Osteoblast (primary cell): ENCODE measurements around the gene FUCA1. TPM values are rescaled to one million over a fixed set of nuclear protein-coding genes. Genes with fewer than 3 reads are reported as not detected.

Experiments
- DNase-seq: peaks from one replicate; pipeline ENCODE4 v3.0.0; 2011; ENCODE audit warnings: low spot score, mixed read lengths; ENCODE audit not compliant: insufficient read length; ENCODE audit errors: missing footprints
- H2AFZ ChIP-seq: 2 replicates; pipeline ENCODE4 v1.6.0; 2011; ENCODE audit warnings: mild to moderate bottlenecking, low read length
- H3K27ac ChIP-seq: 2 replicates; pipeline ENCODE4 v1.5.1; 2011; ENCODE audit warnings: mild to moderate bottlenecking, low read depth, low read length, moderate library complexity
- H3K27me3 ChIP-seq: 2 replicates; pipeline ENCODE4 v1.6.0; 2012; ENCODE audit warnings: mild to moderate bottlenecking, control low read depth, inconsistent platforms, low read length, moderate library complexity; ENCODE audit not compliant: insufficient read depth
- H3K36me3 ChIP-seq: 2 replicates; pipeline ENCODE4 v1.5.1; 2011; ENCODE audit warnings: mild to moderate bottlenecking, low read length, control low read depth, moderate library complexity; ENCODE audit not compliant: insufficient read depth
- H3K4me1 ChIP-seq: 2 replicates; pipeline ENCODE4 v1.5.1; 2011; ENCODE audit warnings: mild to moderate bottlenecking, low read length, control low read depth, moderate library complexity; ENCODE audit not compliant: insufficient read depth
- H3K4me2 ChIP-seq: 2 replicates; pipeline ENCODE4 v1.6.0; 2011; ENCODE audit warnings: mild to moderate bottlenecking, low read length; ENCODE audit not compliant: insufficient read depth
- H3K4me3 ChIP-seq: fragments of 200-600 bp; sonication (generic); 3 replicates; pipeline ENCODE4 v1.5.1; 2012; ENCODE audit warnings: mild to moderate bottlenecking, low read length, inconsistent platforms; ENCODE audit not compliant: insufficient read depth
- H3K79me2 ChIP-seq: 2 replicates; pipeline ENCODE4 v1.6.0; 2012; ENCODE audit warnings: mild to moderate bottlenecking, low read length, control low read depth, inconsistent platforms; ENCODE audit not compliant: insufficient read depth
- H3K9me3 ChIP-seq: 2 replicates; pipeline ENCODE4 v1.5.1; 2011; ENCODE audit warnings: low read depth, low read length, control low read depth
- H4K20me1 ChIP-seq: 2 replicates; pipeline ENCODE4 v1.6.0; 2012; ENCODE audit warnings: mild to moderate bottlenecking, low read length, control low read depth; ENCODE audit not compliant: insufficient read depth
- CTCF ChIP-seq: IDR thresholded peaks from 2 replicates; pipeline ENCODE4 v1.5.1; 2011; ENCODE audit warnings: mild to moderate bottlenecking, low read depth, low read length, moderate library complexity; ENCODE audit errors: extremely low read depth
- total RNA-seq: library from RNA; depleted of rRNA; stranded (reverse); fragments of >200 nt; gene quantifications from 2 replicates; pipeline ENCODE4 v1.2.3, GENCODE V29; 2012

FUCA1 gene
- total RNA-seq, 1 donor: 34.7 TPM

GRCh38 chr1:23824711-23825075 is 43.4 kb downstream of the FUCA1 start:
- Histone ChIP-seq H3K79me2 (peaks cover 23% of the 10 kb centered on the region), H3K4me3 (peak overlapping the region; percentile 99), H3K4me1 (peaks cover 4% of the 10 kb centered on the region), H3K4me2 (peak overlapping the region; percentile 95), H3K27ac (peak overlapping the region; percentile 98), H3K9me3 (no peaks in the 10 kb centered on the region), H2AFZ (peak overlapping the region; percentile 99), H4K20me1 (no peaks in the 10 kb centered on the region), H3K36me3 (no peaks in the 10 kb centered on the region), H3K27me3 (no peaks in the 10 kb centered on the region)
- no peak for TF ChIP-seq CTCF
- no peak for DNase-seq

GRCh38 chr1:23823767-23824166 is 44.3 kb downstream of the FUCA1 start:
- DNase-seq: no peak
- Histone ChIP-seq H2AFZ (no peak overlapping the region), H3K4me3 (no peak overlapping the region), H3K79me2 (peaks cover 23% of the 10 kb centered on the region), H3K9me3 (no peaks in the 10 kb centered on the region), H3K27me3 (no peaks in the 10 kb centered on the region), H3K36me3 (no peaks in the 10 kb centered on the region), H3K4me1 (peaks cover 4% of the 10 kb centered on the region), H4K20me1 (no peaks in the 10 kb centered on the region), H3K4me2 (peak overlapping the region; percentile 95), H3K27ac (no peak overlapping the region)
- TF ChIP-seq CTCF: no peak

GRCh38 chr1:23817633-23818032 is 50.5 kb downstream of the FUCA1 start:
- no peak for TF ChIP-seq CTCF

GRCh38 chr1:23816906-23817305 is 51.2 kb downstream of the FUCA1 start:
- Histone ChIP-seq H3K4me1 (no peaks in the 10 kb centered on the region), H4K20me1 (no peaks in the 10 kb centered on the region), H3K4me2 (no peak overlapping the region), H3K4me3 (no peak overlapping the region), H3K27ac (no peak overlapping the region), H3K9me3 (no peaks in the 10 kb centered on the region), H3K36me3 (peaks cover 38% of the 10 kb centered on the region), H2AFZ (no peak overlapping the region), H3K79me2 (no peaks in the 10 kb centered on the region), H3K27me3 (no peaks in the 10 kb centered on the region)
- DNase-seq: no peak
- TF ChIP-seq CTCF: no peak

More at GRCh38 chr1:23817633-23818032, 50.5 kb downstream of the FUCA1 start:
- Histone ChIP-seq H4K20me1 (no peaks in the 10 kb centered on the region), H3K4me1 (no peaks in the 10 kb centered on the region), H3K79me2 (peaks cover 3% of the 10 kb centered on the region), H3K4me2 (no peak overlapping the region), H3K36me3 (peaks cover 32% of the 10 kb centered on the region), H3K9me3 (no peaks in the 10 kb centered on the region), H3K27ac (no peak overlapping the region), H3K4me3 (no peak overlapping the region), H2AFZ (no peak overlapping the region), H3K27me3 (no peaks in the 10 kb centered on the region)
- no peak for DNase-seq
